HG02973 (cell line): ENCODE data around the gene USP19.

Experiments used
- ATAC-seq: cut with Tn5 transposase; IDR thresholded peaks from one replicate; pipeline ENCODE4 v1.9.1; 2021; ENCODE audit warnings: moderate library complexity; ENCODE audit not compliant: unreplicated experiment

The USP19 gene

GRCh38 chr3:49104427-49105291, 16.0 kb downstream of the USP19 start, which contains the start of gene QARS1:
QARS1 (minus strand) TSS chr3:49104757; CDS start chr3:49104733, 24 bp downstream.
- peak; percentile 84 for ATAC-seq

- no peak for ATAC-seq
These were observed 16.6 kb downstream of the USP19 start for GRCh38 chr3:49104052-49104426.

GRCh38 chr3:49100046-49100615, 20.5 kb downstream of the USP19 start:
- ATAC-seq = no peak

- ATAC-seq = no peak
These were observed 21.6 kb downstream of the USP19 start for GRCh38 chr3:49098910-49099630.

GRCh38 chr3:49098429-49098828, 22.2 kb downstream of the USP19 start:
- no peak for ATAC-seq

- ATAC-seq = peak; percentile 74
These were observed 26.5 kb downstream of the USP19 start, which contains the start of gene QRICH1 for GRCh38 chr3:49093853-49094767. QRICH1 (minus strand) TSS chr3:49094071; CDS start chr3:49077017, 17,054 bp downstream.

GRCh38 chr3:49092938-49093852, 27.4 kb downstream of the USP19 start:
- peak; percentile 30 for ATAC-seq

GRCh38 chr3:49081429-49081828, 39.2 kb downstream of the USP19 start:
- ATAC-seq = no peak

- ATAC-seq = no peak
These were observed 41.4 kb downstream of the USP19 start for GRCh38 chr3:49079270-49079669.

GRCh38 chr3:49076646-49077045, 44.0 kb downstream of the USP19 start:
- ATAC-seq = no peak

- no peak for ATAC-seq
These were observed 44.5 kb downstream of the USP19 start for GRCh38 chr3:49076116-49076515.
